Keratinocyte (primary cell): ENCODE results near the gene CD101. TPM values are rescaled to one million over a fixed set of nuclear protein-coding genes. Genes with fewer than 3 reads are reported as not detected.
A peak's percentile ranks its signal among the peaks of the same experiment; 100 is the strongest.

Source experiments
- DNase-seq: peaks from one replicate; pipeline ENCODE4 v3.0.0-alpha.2; 2011; ENCODE audit warnings: low read depth, missing footprints, low spot score
- FAIRE-seq: peaks from 2 replicates; lab custom pipeline; 2011; peaks lifted over from hg19 to GRCh38; lab: Jason Lieb, UNC
- H2AFZ ChIP-seq: 2 replicates; pipeline ENCODE4 v1.6.0; 2012; ENCODE audit warnings: low read length, control low read depth, inconsistent platforms; ENCODE audit not compliant: control insufficient read depth
- H3K27ac ChIP-seq: 2 replicates; pipeline ENCODE4 v1.5.1; 2011; ENCODE audit warnings: low read length; ENCODE audit not compliant: control insufficient read depth, insufficient read depth
- H3K27me3 ChIP-seq: 3 replicates; pipeline ENCODE4 v1.6.0; 2011; ENCODE audit warnings: low read length; ENCODE audit not compliant: control insufficient read depth, insufficient read depth; ENCODE audit errors: extremely low read depth
- H3K36me3 ChIP-seq, 2 experiments: 2 replicates in 1 of 2; 3 replicates in 1 of 2; pipeline ENCODE4 v1.5.1; 2011; ENCODE audit warnings: low read length in 2 of 2, mild to moderate bottlenecking in 1 of 2; ENCODE audit not compliant: control insufficient read depth in 2 of 2, insufficient read depth in 2 of 2; ENCODE audit errors: extremely low read depth in 1 of 2
- H3K4me1 ChIP-seq: 3 replicates; pipeline ENCODE4 v1.5.1; 2011; ENCODE audit warnings: low read length; ENCODE audit not compliant: control insufficient read depth, insufficient read depth; ENCODE audit errors: extremely low read depth
- H3K4me2 ChIP-seq: 3 replicates; pipeline ENCODE4 v1.6.0; 2011; ENCODE audit warnings: low read depth, low read length; ENCODE audit not compliant: control insufficient read depth, insufficient read depth; ENCODE audit errors: extremely low read depth
- H3K4me3 ChIP-seq, 3 experiments: fragments of 200-600 bp in 1 of 3; sonication (generic) in 1 of 3; 2 replicates in 2 of 3; 3 replicates in 1 of 3; pipeline ENCODE4 v1.5.1; 2011 to 2016; ENCODE audit warnings: low read length in 3 of 3, mild to moderate bottlenecking in 3 of 3, control low read depth in 2 of 3, inconsistent platforms in 1 of 3, low read depth in 1 of 3, mixed read lengths in 1 of 3, mixed run types in 1 of 3, moderate library complexity in 1 of 3; ENCODE audit not compliant: control insufficient read depth in 2 of 3, insufficient read depth in 2 of 3; ENCODE audit errors: extremely low read depth in 1 of 3
- H3K79me2 ChIP-seq: 2 replicates; pipeline ENCODE4 v1.6.0; 2012; ENCODE audit warnings: low read length; ENCODE audit not compliant: control insufficient read depth, insufficient read depth
- H3K9ac ChIP-seq: 3 replicates; pipeline ENCODE4 v1.6.0; 2011; ENCODE audit warnings: low read length; ENCODE audit not compliant: control insufficient read depth, insufficient read depth; ENCODE audit errors: extremely low read depth
- H3K9me1 ChIP-seq: 3 replicates; pipeline ENCODE4 v1.6.0; 2011; ENCODE audit warnings: low read length; ENCODE audit not compliant: control insufficient read depth, insufficient read depth; ENCODE audit errors: extremely low read depth
- H3K9me3 ChIP-seq: 2 replicates; pipeline ENCODE4 v1.5.1; 2012; ENCODE audit warnings: low read depth, low read length; ENCODE audit not compliant: control insufficient read depth
- H4K20me1 ChIP-seq: 3 replicates; pipeline ENCODE4 v1.6.0; 2011; ENCODE audit warnings: low read length; ENCODE audit not compliant: control insufficient read depth, insufficient read depth; ENCODE audit errors: extremely low read depth
- CTCF ChIP-seq, 3 experiments: IDR thresholded peaks in 1 of 3; conservative IDR thresholded peaks in 1 of 3; optimal IDR thresholded peaks in 1 of 3; 2 replicates in 2 of 3; 3 replicates in 1 of 3; pipeline versions ENCODE3 to v1.5.1; 2011; ENCODE audit warnings: low read length in 3 of 3, mild to moderate bottlenecking in 3 of 3, moderate library complexity in 2 of 3, control low read depth in 1 of 3, inconsistent platforms in 1 of 3; ENCODE audit not compliant: insufficient read depth in 2 of 3; ENCODE audit errors: extremely low read depth in 1 of 3
- EZH2 ChIP-seq: IDR thresholded peaks from one replicate; pipeline ENCODE4 v1.6.1; 2012; ENCODE audit warnings: inconsistent platforms, mild to moderate bottlenecking, low read length, moderate library complexity
- dilution Hi-C: fragments of 300-500 bp; cut with MboI; formaldehyde crosslinking; loops from one replicate; pipeline ENCODE4 v1.7.0; 2020; ENCODE audit warnings: low sequenced_read_pairs; ENCODE audit not compliant: extremely low pct_ligation_motif_present
- polyA plus RNA-seq, 5 experiments: library from polyadenylated mRNA; depleted of rRNA in 3 of 5; stranded (reverse) in 3 of 5; stranded (forward) in 1 of 5; unstranded in 1 of 5; fragments of >200 nt; gene quantifications; 1 replicate in 1 of 5; 2 replicates in 3 of 5; 3 replicates in 1 of 5; pipeline versions ENCODE4 v1.2.1 to v1.2.3, GENCODE V29; 2011 to 2012; ENCODE audit warnings: missing spikeins in 2 of 5, low read depth in 1 of 5, low replicate concordance in 1 of 5

Gene CD101
- polyA plus RNA-seq, 1 donor (not counting 4 experiments of a cell fraction or from before 2014, with no cell fraction given): 1.8 TPM

- Histone ChIP-seq H3K27me3 (no peaks in the 10 kb centered on the region), H2AFZ (no peak overlapping the region), H3K4me3 (no peak overlapping the region), H3K9me1 (no peaks in the 10 kb centered on the region), H3K9me3 (no peaks in the 10 kb centered on the region), H4K20me1 (no peaks in the 10 kb centered on the region), H3K79me2 (no peaks in the 10 kb centered on the region), H3K27ac (no peak overlapping the region), H3K4me1 (peaks cover 17% of the 10 kb centered on the region), H3K4me2 (no peak overlapping the region), H3K36me3 (no peaks in the 10 kb centered on the region), H3K9ac (no peak overlapping the region)
- dilution Hi-C loops: no loop called here
- peak; percentile 55 for FAIRE-seq
- no peak for TF ChIP-seq CTCF (optimal IDR thresholded peaks at IDR 0.05 in 1 of 3, IDR thresholded peaks at IDR 0.05 in 1 of 3, conservative IDR thresholded peaks at IDR 0.05 in 1 of 3; ENCODE audit: extremely low read depth in 1 of 3, insufficient read depth in 2 of 3, low read length in 3 of 3)
- TF ChIP-seq EZH2: no peak
- no peak for DNase-seq
Observed at GRCh38 chr1:116999596-116999995, 2.0 kb upstream of the CD101 start.

DNA sequence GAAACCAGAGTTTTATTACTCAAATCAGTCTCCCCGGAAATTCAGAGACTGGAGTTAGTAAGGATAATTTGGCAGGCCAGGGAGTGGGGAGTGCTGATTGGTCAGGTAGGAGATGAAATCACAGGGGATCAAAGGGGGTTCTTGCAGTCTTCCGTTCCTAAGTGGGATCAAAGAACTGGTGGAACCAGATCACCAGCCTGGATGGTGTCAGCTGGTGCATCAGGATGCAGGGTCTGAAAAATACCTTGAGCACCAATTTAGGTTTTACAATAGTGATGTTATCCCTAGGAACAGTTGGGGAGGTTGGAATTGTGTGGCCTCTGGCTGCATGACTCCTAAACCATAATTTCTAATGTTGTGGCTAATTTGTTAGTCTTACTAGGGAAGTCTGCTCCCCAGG, 1.4 kb upstream of the CD101 start:
- dilution Hi-C loops: no loop called here
- Histone ChIP-seq H4K20me1 (no peaks in the 10 kb centered on the region), H3K9ac (no peak overlapping the region), H2AFZ (no peak overlapping the region), H3K27me3 (no peaks in the 10 kb centered on the region), H3K79me2 (no peaks in the 10 kb centered on the region), H3K27ac (no peak overlapping the region), H3K9me3 (no peaks in the 10 kb centered on the region), H3K36me3 (no peaks in the 10 kb centered on the region), H3K4me1 (peaks cover 17% of the 10 kb centered on the region), H3K9me1 (no peaks in the 10 kb centered on the region), H3K4me2 (no peak overlapping the region), H3K4me3 (no peak overlapping the region)
- no peak for FAIRE-seq
- no peak for TF ChIP-seq CTCF (optimal IDR thresholded peaks at IDR 0.05 in 1 of 3, IDR thresholded peaks at IDR 0.05 in 1 of 3, conservative IDR thresholded peaks at IDR 0.05 in 1 of 3; ENCODE audit: extremely low read depth in 1 of 3, insufficient read depth in 2 of 3, low read length in 3 of 3)
- no peak for TF ChIP-seq EZH2
- no peak for DNase-seq
